SH-SY5Y (cell line): ENCODE results near the gene HSBP1.

Experiments used
- GATA2 ChIP-seq: IDR thresholded peaks from 2 replicates; pipeline ENCODE4 v1.6.1; 2011; ENCODE audit warnings: mild to moderate bottlenecking, low read depth, low read length
- GATA3 ChIP-seq: IDR thresholded peaks from 2 replicates; pipeline ENCODE4 v1.6.1; 2011; ENCODE audit warnings: low read depth, mild to moderate bottlenecking, low read length, moderate library complexity

DNA sequence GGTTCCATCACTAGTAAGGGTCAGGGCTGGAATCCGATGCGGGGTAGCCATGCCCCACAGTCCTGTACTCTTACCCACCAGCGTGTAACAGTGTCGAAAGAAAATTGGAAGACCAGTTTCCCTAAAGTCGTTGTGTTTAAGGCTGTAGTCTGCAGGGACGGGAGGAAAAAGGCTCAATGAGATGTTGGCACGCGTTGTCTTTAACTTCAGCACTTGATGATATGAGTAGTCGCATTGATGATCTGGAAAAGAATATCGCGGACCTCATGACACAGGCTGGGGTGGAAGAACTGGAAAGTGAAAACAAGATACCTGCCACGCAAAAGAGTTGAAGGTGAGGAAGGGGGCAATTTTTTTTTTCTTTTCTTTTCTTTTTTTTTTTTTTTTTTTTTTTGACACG, 1.3 kb downstream of the HSBP1 start:
- no peak for TF ChIP-seq GATA2
- TF ChIP-seq GATA3 = no peak
